Adipocyte (in vitro differentiated cells): ENCODE results near the gene SCYL2.
"Not testable (repeated sequence)": the region's sequence is repeated elsewhere in the genome, so short reads cannot be mapped to it uniquely, and the experiment has no call there.

Experiments
- DNase-seq: peaks from one replicate; pipeline ENCODE4 v3.0.0-alpha.2; 2015; ENCODE audit warnings: low read depth
- H3K27me3 ChIP-seq: replicated peaks from 2 replicates; pipeline ENCODE4 v1.7.0; 2013; ENCODE audit warnings: mild to moderate bottlenecking, low read length, moderate library complexity; ENCODE audit not compliant: control insufficient read depth, insufficient read depth
- H3K36me3 ChIP-seq: 2 replicates; pipeline ENCODE4 v1.7.0; 2013; ENCODE audit warnings: low read length, mild to moderate bottlenecking, moderate library complexity; ENCODE audit not compliant: control insufficient read depth, insufficient read depth, severe bottlenecking
- H3K4me1 ChIP-seq: 2 replicates; pipeline ENCODE4 v1.7.0; 2013; ENCODE audit warnings: mild to moderate bottlenecking, low read length, moderate library complexity; ENCODE audit not compliant: control insufficient read depth, insufficient read depth
- H3K4me3 ChIP-seq: 2 replicates; pipeline ENCODE4 v1.7.0; 2013; ENCODE audit warnings: mild to moderate bottlenecking, low read length, moderate library complexity
- H3K9ac ChIP-seq: 2 replicates; pipeline ENCODE4 v1.7.0; 2013; ENCODE audit warnings: mild to moderate bottlenecking, low read length, moderate library complexity
- H3K9me3 ChIP-seq: 2 replicates; pipeline ENCODE4 v1.7.0; 2013; ENCODE audit warnings: mild to moderate bottlenecking, low read length, moderate library complexity; ENCODE audit not compliant: control insufficient read depth

The SCYL2 gene

GRCh38 chr12:100266835-100267602, at the start of gene SCYL2, which contains the start of gene DEPDC4:
Gene SCYL2 (plus strand): TSS chr12:100267177. CDS start chr12:100282971, 15,794 bp downstream.
Gene DEPDC4 (minus strand): TSS chr12:100267079. CDS start chr12:100267076, 3 bp downstream.
- peak; percentile 99 for DNase-seq
- peak within 1 kb of the TSS; percentile 89 for H3K9ac ChIP-seq
- H3K9me3 ChIP-seq, result no peaks in the 10 kb centered on the region
- peak within 1 kb of the TSS; percentile 94 for H3K4me3 ChIP-seq
- H3K4me1 ChIP-seq, result peaks cover 23% of the 10 kb centered on the region
- H3K27me3 ChIP-seq, result no peaks in the 10 kb centered on the region
- H3K36me3 ChIP-seq, result no peaks in the 10 kb centered on the region

- H3K9me3 ChIP-seq, result no peaks in the 10 kb centered on the region
- H3K36me3 ChIP-seq, result peaks cover 63% of the 10 kb centered on the region
- no peaks in the 10 kb centered on the region for H3K27me3 ChIP-seq
- H3K4me1 ChIP-seq, result peaks cover 10% of the 10 kb centered on the region
- H3K4me3 ChIP-seq, result no peak overlapping the region
- DNase-seq, result no peak
- no peak overlapping the region for H3K9ac ChIP-seq
Observed at GRCh38 chr12:100219328-100220109, 47.5 kb upstream of the SCYL2 start.

- Histone ChIP-seq H3K4me3 (no peak overlapping the region), H3K9ac (no peak overlapping the region), H3K36me3 (peaks cover 66% of the 10 kb centered on the region), H3K4me1 (no peaks in the 10 kb centered on the region), H3K27me3 (no peaks in the 10 kb centered on the region), H3K9me3 (no peaks in the 10 kb centered on the region)
- DNase-seq, result no peak
Observed at GRCh38 chr12:100221523-100221922, 45.5 kb upstream of the SCYL2 start.

GRCh38 chr12:100222173-100222572, 44.8 kb upstream of the SCYL2 start:
- not testable (repeated sequence) for H3K9me3 ChIP-seq, H3K9ac ChIP-seq, DNase-seq, H3K4me1 ChIP-seq, H3K27me3 ChIP-seq, H3K4me3 ChIP-seq
- peaks cover 64% of the 10 kb centered on the region for H3K36me3 ChIP-seq

- Histone ChIP-seq H3K4me3 (no peak overlapping the region), H3K9ac (no peak overlapping the region), H3K27me3 (no peaks in the 10 kb centered on the region), H3K4me1 (no peaks in the 10 kb centered on the region), H3K36me3 (peaks cover 36% of the 10 kb centered on the region), H3K9me3 (no peaks in the 10 kb centered on the region)
- DNase-seq, result no peak
Observed at GRCh38 chr12:100225491-100225890, 41.5 kb upstream of the SCYL2 start.

GRCh38 chr12:100229036-100229635, 37.8 kb upstream of the SCYL2 start:
- Histone ChIP-seq H3K4me1 (peaks cover 5% of the 10 kb centered on the region), H3K36me3 (peaks cover 14% of the 10 kb centered on the region), H3K9ac (no peak overlapping the region), H3K4me3 (no peak overlapping the region), H3K27me3 (no peaks in the 10 kb centered on the region), H3K9me3 (no peaks in the 10 kb centered on the region)
- no peak for DNase-seq

GRCh38 chr12:100229876-100230275, 37.1 kb upstream of the SCYL2 start:
- no peak overlapping the region for H3K4me3 ChIP-seq
- peaks cover 9% of the 10 kb centered on the region for H3K36me3 ChIP-seq
- H3K4me1 ChIP-seq, result peaks cover 9% of the 10 kb centered on the region
- no peaks in the 10 kb centered on the region for H3K27me3 ChIP-seq
- peak; percentile 32 for DNase-seq
- no peaks in the 10 kb centered on the region for H3K9me3 ChIP-seq
- H3K9ac ChIP-seq, result no peak overlapping the region

- not testable (repeated sequence) for DNase-seq, H3K27me3 ChIP-seq, H3K9me3 ChIP-seq, H3K36me3 ChIP-seq, H3K9ac ChIP-seq, H3K4me1 ChIP-seq, H3K4me3 ChIP-seq
Observed at GRCh38 chr12:100231873-100232272, 35.1 kb upstream of the SCYL2 start.

- H3K9ac ChIP-seq, result peak overlapping the region; percentile 66
- no peaks in the 10 kb centered on the region for H3K36me3 ChIP-seq
- H3K27me3 ChIP-seq, result no peaks in the 10 kb centered on the region
- H3K4me3 ChIP-seq, result peak overlapping the region; percentile 74
- H3K4me1 ChIP-seq, result peaks cover 9% of the 10 kb centered on the region
- H3K9me3 ChIP-seq, result no peaks in the 10 kb centered on the region
- no peak for DNase-seq
Observed at GRCh38 chr12:100234166-100234565, 32.8 kb upstream of the SCYL2 start.

GRCh38 chr12:100234591-100235304, 32.2 kb upstream of the SCYL2 start:
- no peaks in the 10 kb centered on the region for H3K36me3 ChIP-seq
- peak overlapping the region; percentile 66 for H3K9ac ChIP-seq
- no peaks in the 10 kb centered on the region for H3K9me3 ChIP-seq
- peak overlapping the region; percentile 74 for H3K4me3 ChIP-seq
- no peaks in the 10 kb centered on the region for H3K27me3 ChIP-seq
- DNase-seq, result peak; percentile 80
- peaks cover 9% of the 10 kb centered on the region for H3K4me1 ChIP-seq

- no peak for DNase-seq
- no peak overlapping the region for H3K9ac ChIP-seq
Observed at GRCh38 chr12:100238801-100239200, 28.2 kb upstream of the SCYL2 start.

More at GRCh38 chr12:100238801-100239200, 28.2 kb upstream of the SCYL2 start:
- H3K4me1 ChIP-seq, result peaks cover 8% of the 10 kb centered on the region
- H3K9me3 ChIP-seq, result no peaks in the 10 kb centered on the region
- H3K4me3 ChIP-seq, result no peak overlapping the region
- H3K36me3 ChIP-seq, result no peaks in the 10 kb centered on the region
- no peaks in the 10 kb centered on the region for H3K27me3 ChIP-seq
